H1 (cell line): ENCODE results near the gene EIF4A2. TPM values are rescaled to one million over a fixed set of nuclear protein-coding genes. Genes with fewer than 3 reads are reported as not detected.

Source experiments
- CTCF ChIP-seq, 3 experiments: IDR thresholded peaks; 1 replicate in 2 of 3; 2 replicates in 1 of 3; pipeline versions ENCODE4 v1.5.1 to v1.6.1; 2011; ENCODE audit warnings: low read length in 3 of 3, mild to moderate bottlenecking in 3 of 3, inconsistent platforms in 2 of 3, low read depth in 1 of 3, moderate library complexity in 1 of 3; ENCODE audit not compliant: insufficient read depth in 1 of 3; ENCODE audit errors: control extremely low read depth in 1 of 3
- EGR1 ChIP-seq: IDR thresholded peaks from 2 replicates; pipeline ENCODE4 v1.6.1; 2011; ENCODE audit warnings: low read depth, low read length, borderline replicate concordance
- polyA plus RNA-seq, 7 experiments: library from polyadenylated mRNA; depleted of rRNA in 3 of 7; stranded (reverse) in 5 of 7; unstranded in 2 of 7; fragments of >200 nt in 5 of 7; fragments of 200-250 nt in 2 of 7; gene quantifications; 1 replicate in 5 of 7; 2 replicates in 1 of 7; 4 replicates in 1 of 7; pipeline versions ENCODE4 v1.2.1 to v1.2.3, GENCODE V29; 2011 to 2013; ENCODE audit warnings: missing spikeins in 2 of 7, mixed read lengths in 2 of 7
- total RNA-seq: library from RNA; stranded (reverse); fragmentation: NEBNext Ultra II Directional; extraction: Animal tissue kit (Norgen Biotek cat#: 25700); gene quantifications from 2 replicates; pipeline ENCODE4 v1.2.1, GENCODE V29; 2021

Gene EIF4A2
- total and polyA plus RNA-seq, 2 of the 8 experiments (the other 6 are each of a cell fraction or from before 2014, with no cell fraction given) = 527 to 604 TPM

GRCh38 chr3:186828340-186828739, 45.0 kb downstream of the EIF4A2 start (continued):
- TF ChIP-seq EGR1 = no peak
- no peak for TF ChIP-seq CTCF (IDR thresholded peaks at IDR 0.05; ENCODE audit: control extremely low read depth in 1 of 3, insufficient read depth in 1 of 3, low read depth in 1 of 3, low read length in 3 of 3)
- TF ChIP-seq, all 59 proteins: peak for 0
